Mucosa of descending colon (tissue), 3 donors: Measurements from ENCODE around the gene PWWP2B. TPM values are rescaled to one million over a fixed set of nuclear protein-coding genes. Genes with fewer than 3 reads are reported as not detected.

Experiments used
- ATAC-seq: fragments of 200-7000 bp; cut with Tn5 transposase; one replicate; pipeline ENCODE4 v1.9.1; 2020; ENCODE audit warnings: mild to moderate bottlenecking, moderate library complexity
- DNase-seq, 3 donors: peaks; one replicate each; pipeline ENCODE4 v3.0.0-alpha.2; 2020
- H3K36me3 ChIP-seq: fragments of 200-600 bp; one replicate; pipeline ENCODE4 v1.8.0; 2021; ENCODE audit warnings: low read depth, mild to moderate bottlenecking
- H3K4me1 ChIP-seq: fragments of 200-600 bp; one replicate; pipeline ENCODE4 v1.8.0; 2021; ENCODE audit warnings: low read depth, mild to moderate bottlenecking
- H3K4me3 ChIP-seq: fragments of 200-600 bp; one replicate; pipeline ENCODE4 v1.8.0; 2021; ENCODE audit warnings: mild to moderate bottlenecking
- H3K9me3 ChIP-seq: fragments of 200-600 bp; one replicate; pipeline ENCODE4 v1.8.0; 2021; ENCODE audit warnings: mild to moderate bottlenecking
- CTCF ChIP-seq: fragments of 200-600 bp; IDR thresholded peaks from one replicate; pipeline ENCODE4 v1.8.0; 2022; ENCODE audit warnings: antibody characterized with exemption, mild to moderate bottlenecking
- intact Hi-C, 2 donors: fragments of 100-400 bp; cut with DNase I in 1 of 2; cut with micrococcal nuclease in 1 of 2; formaldehyde crosslinking; loops; one replicate each; pipeline versions ENCODE4 v1.11.0 to v1.11.1; 2022; cut with DNase I, micrococcal nuclease
- total RNA-seq, 3 donors: library from RNA; stranded (reverse); fragmentation: NEBNext Ultra II Directional in 2 of 3; extraction: Animal tissue kit (Norgen Biotek cat#: 25700) in 2 of 3; gene quantifications; one replicate each; pipeline versions ENCODE4 v1.2.1 to v1.2.4, GENCODE V29; 2021 to 2023
- donor health status: DM: no; HTN: no; CAD: no; lungs with moderate emphysema.
- donor health status: DM: no; HTN: no; CAD: no.
- donor health status: DM: no; HTN: yes; CAD: no.

The PWWP2B gene
- total RNA-seq, 3 donors from 2014 or later, result 37.7 to 55.6 (median 41.7) TPM

DNA sequence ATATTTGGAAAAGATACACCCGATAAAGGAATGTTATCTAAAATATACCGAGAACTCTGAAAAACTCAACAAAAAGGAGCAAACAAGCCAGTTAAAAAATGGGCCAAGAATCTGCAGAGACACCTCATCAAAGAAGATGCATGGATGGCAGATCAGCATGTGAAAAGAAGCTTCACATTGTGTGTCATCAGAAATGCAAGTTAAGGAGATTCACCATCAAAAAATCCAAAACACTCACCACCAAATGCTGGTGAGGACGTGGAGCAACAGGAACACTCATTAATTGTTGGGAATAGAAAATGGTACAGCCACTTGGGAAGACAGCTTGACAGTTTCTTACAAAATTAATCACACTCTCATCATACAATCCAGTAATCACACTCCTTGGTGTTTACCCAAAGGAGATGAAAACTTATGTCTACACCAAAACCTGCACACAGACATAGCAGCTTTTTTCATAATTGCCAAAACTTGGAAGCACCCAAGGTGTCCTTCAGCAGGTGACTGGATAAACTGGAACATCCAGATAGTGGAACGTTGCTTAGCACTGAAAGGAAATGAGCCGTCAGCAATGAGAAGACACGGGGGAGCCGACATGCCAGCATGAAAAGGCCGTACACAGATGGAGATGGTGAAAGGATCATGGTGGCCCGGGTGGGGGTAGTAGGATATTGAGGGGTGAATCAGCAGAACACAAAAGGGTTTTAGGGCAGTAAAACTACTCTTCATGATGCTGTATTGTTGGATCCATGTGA, 27.9 kb upstream of the PWWP2B start:
- TF ChIP-seq CTCF, result no peak
- H3K4me1 ChIP-seq, result no peaks in the 10 kb centered on the region
- no peaks in the 10 kb centered on the region for H3K9me3 ChIP-seq
- DNase-seq (no peak), ATAC-seq (no peak)
- H3K4me3 ChIP-seq, result no peak overlapping the region
- intact Hi-C loops, result no loop called here
- no peaks in the 10 kb centered on the region for H3K36me3 ChIP-seq

- ATAC-seq (no peak), DNase-seq (peak in 1 of 3 donors; percentile 13)
- intact Hi-C loops, result no loop called here
- H3K4me3 ChIP-seq, result no peak overlapping the region
- no peak for TF ChIP-seq CTCF
- no peaks in the 10 kb centered on the region for H3K36me3 ChIP-seq
- H3K9me3 ChIP-seq, result no peaks in the 10 kb centered on the region
- H3K4me1 ChIP-seq, result no peaks in the 10 kb centered on the region
These were observed 27.3 kb upstream of the PWWP2B start for GRCh38 chr10:132369636-132370185.

DNA sequence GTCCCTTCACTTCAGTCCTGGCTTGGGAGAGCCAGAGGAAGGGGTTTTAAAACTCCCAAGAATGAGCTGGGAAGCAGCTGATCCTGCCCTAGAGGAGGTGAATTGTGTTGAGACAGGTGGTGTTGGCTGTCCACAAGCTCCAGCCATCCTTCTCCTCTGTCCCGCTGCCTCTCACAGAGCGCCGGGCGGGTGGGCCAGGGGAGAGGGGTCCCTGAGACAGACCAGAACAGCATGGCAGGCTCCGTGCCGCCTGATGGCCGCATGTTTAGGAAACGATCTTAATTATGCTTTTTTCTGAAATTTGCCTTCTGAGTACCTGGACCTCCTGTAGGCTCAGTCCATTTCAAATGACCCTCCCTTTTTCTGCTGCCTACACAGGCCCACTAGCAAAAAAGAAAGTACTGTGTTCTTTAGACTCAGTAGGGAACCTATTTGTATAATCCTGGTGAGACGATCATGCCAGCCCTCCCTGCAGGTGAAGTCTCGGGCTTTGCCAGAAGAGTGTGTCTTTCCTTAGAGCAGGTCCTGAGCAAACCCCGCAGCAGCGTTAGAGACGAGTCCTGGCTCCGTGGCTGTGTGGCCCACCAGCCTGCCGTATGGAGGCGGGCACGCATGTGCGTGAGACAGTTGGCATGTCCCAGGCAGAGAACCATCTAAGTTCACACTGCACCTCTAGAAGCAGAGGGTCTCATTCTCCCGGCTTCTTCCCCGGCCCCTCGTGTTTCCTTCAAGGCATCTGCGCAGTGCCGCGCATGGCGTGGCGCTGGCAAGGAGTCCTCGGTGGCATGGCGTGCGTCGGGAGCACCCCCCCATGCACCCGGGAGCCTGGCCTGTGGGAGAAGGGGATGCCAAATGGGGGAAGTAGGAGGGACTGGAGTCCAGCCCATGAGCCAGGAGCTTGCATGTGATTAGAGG, 26.3 kb upstream of the PWWP2B start:
- no peak for ATAC-seq
- Histone ChIP-seq H3K4me3 (no peak overlapping the region), H3K4me1 (no peaks in the 10 kb centered on the region), H3K36me3 (no peaks in the 10 kb centered on the region), H3K9me3 (no peaks in the 10 kb centered on the region)
- TF ChIP-seq CTCF, result no peak
- intact Hi-C loops, result no loop called here
- peak in 2 of 3 donors; percentile 11 to 36 for DNase-seq

DNA sequence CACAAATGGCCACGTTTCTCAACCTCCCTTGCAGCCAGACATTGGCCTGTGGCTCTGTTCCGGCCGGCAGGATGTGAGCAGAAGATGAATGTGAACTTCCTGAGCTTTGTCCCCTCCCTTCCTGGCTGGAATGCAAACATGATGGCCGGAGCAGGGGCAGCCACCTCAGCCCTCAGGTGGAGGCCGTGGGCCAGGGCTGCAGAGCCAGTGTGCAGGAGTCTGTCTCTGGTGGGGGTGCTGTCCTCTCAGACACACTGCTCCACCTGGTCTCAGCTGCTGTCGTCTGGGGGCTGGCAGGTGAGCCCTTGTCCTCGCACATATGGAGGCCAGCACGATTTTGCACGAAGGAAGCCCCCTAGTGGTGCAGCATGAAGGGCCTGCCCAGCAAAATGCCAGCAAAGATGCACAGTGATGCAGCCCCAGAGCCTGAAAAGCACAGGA, 25.3 kb upstream of the PWWP2B start:
- intact Hi-C loops, result no loop called here
- no peaks in the 10 kb centered on the region for H3K9me3 ChIP-seq
- ATAC-seq (no peak), DNase-seq (peak in 1 of 3 donors; percentile 21)
- no peaks in the 10 kb centered on the region for H3K36me3 ChIP-seq
- no peak overlapping the region for H3K4me3 ChIP-seq
- no peak for TF ChIP-seq CTCF
- H3K4me1 ChIP-seq, result no peaks in the 10 kb centered on the region

- no peak for ATAC-seq
- TF ChIP-seq CTCF, result no peak
- intact Hi-C loops, result no loop called here
- no peaks in the 10 kb centered on the region for H3K4me1 ChIP-seq
- DNase-seq, result peak in 2 of 3 donors; percentile 16 to 26
- H3K36me3 ChIP-seq, result no peaks in the 10 kb centered on the region
- no peaks in the 10 kb centered on the region for H3K9me3 ChIP-seq
- H3K4me3 ChIP-seq, result no peak overlapping the region
These were observed 24.4 kb upstream of the PWWP2B start for GRCh38 chr10:132372516-132373095.
